Immature natural killer cell (primary cell): Measurements from ENCODE around the gene CTCF. TPM values are rescaled to one million over a fixed set of nuclear protein-coding genes. Genes with fewer than 3 reads are reported as not detected.

Experiments
- DNase-seq, 3 donors: peaks; one replicate each; pipeline ENCODE4 v3.0.0; 2022; ENCODE audit warnings: mixed read lengths in 1 of 3
- H3K27ac Mint-ChIP-seq, 6 donors: one replicate each; pipeline ENCODE4 v1.8.0; 2020; ENCODE audit warnings: mixed read lengths in 6 of 6, mild to moderate bottlenecking in 5 of 6, inconsistent platforms in 4 of 6, moderate library complexity in 3 of 6
- H3K27me3 Mint-ChIP-seq, 3 donors: one replicate each; pipeline ENCODE4 v1.8.0; 2020 to 2021; ENCODE audit warnings: low read depth in 3 of 3, mild to moderate bottlenecking in 3 of 3, mixed read lengths in 3 of 3, moderate library complexity in 3 of 3, inconsistent platforms in 1 of 3
- H3K36me3 Mint-ChIP-seq, 3 donors: one replicate each; pipeline ENCODE4 v1.8.0; 2020; ENCODE audit warnings: mixed read lengths in 3 of 3, inconsistent platforms in 2 of 3, mild to moderate bottlenecking in 2 of 3
- H3K4me1 Mint-ChIP-seq, 2 donors: one replicate each; pipeline ENCODE4 v1.8.0; 2020; ENCODE audit warnings: inconsistent platforms in 2 of 2, mild to moderate bottlenecking in 2 of 2, mixed read lengths in 2 of 2, moderate library complexity in 1 of 2
- H3K4me3 Mint-ChIP-seq, 5 donors: one replicate each; pipeline ENCODE4 v1.8.0; 2020; ENCODE audit warnings: mild to moderate bottlenecking in 5 of 5, mixed read lengths in 5 of 5, inconsistent platforms in 3 of 5, moderate library complexity in 3 of 5
- H3K9me3 Mint-ChIP-seq, 6 donors: one replicate each; pipeline ENCODE4 v1.8.0; 2020; ENCODE audit warnings: mild to moderate bottlenecking in 6 of 6, mixed read lengths in 6 of 6, inconsistent platforms in 4 of 6, moderate library complexity in 3 of 6
- polyA plus RNA-seq, 3 donors: library from polyadenylated mRNA; unstranded; fragments of 300-500 nt; fragmentation: Illumina TruSeq; gene quantifications; one replicate each; pipeline ENCODE4 v1.2.3, GENCODE V29; 2021

The CTCF gene
- polyA plus RNA-seq, 3 donors from 2014 or later: 24.8 to 60.4 (median 28.4) TPM

GRCh38 chr16:67664871-67665270 lies 102.5 kb downstream of the CTCF start:
- peaks cover 6 to 11% (median 7%) of the 10 kb centered on the region in 3 donors for H3K27me3 Mint-ChIP-seq
- H3K4me1 Mint-ChIP-seq: peaks cover 10 to 16% of the 10 kb centered on the region in 2 donors

GRCh38 chr16:67665598-67665997 lies 103.3 kb downstream of the CTCF start:
- peaks cover 0 to 3% (median 0%) of the 10 kb centered on the region in 3 donors for H3K36me3 Mint-ChIP-seq
- peak overlapping the region; percentile 44 to 68 (median 63) for H3K4me3 Mint-ChIP-seq
- no peaks in the 10 kb centered on the region for H3K9me3 Mint-ChIP-seq
- no peak for DNase-seq
- peaks cover 10 to 16% of the 10 kb centered on the region in 2 donors for H3K4me1 Mint-ChIP-seq
- peak overlapping the region in 4 of 6 donors; percentile 21 to 71 (median 46) for H3K27ac Mint-ChIP-seq
- peaks cover 3 to 6% (median 3%) of the 10 kb centered on the region in 3 donors for H3K27me3 Mint-ChIP-seq

More at GRCh38 chr16:67664871-67665270, 102.5 kb downstream of the CTCF start:
- peaks cover 0 to 3% (median 0%) of the 10 kb centered on the region in 3 donors for H3K36me3 Mint-ChIP-seq
- DNase-seq: no peak
- peak overlapping the region in 5 of 6 donors; percentile 37 to 79 (median 61) for H3K27ac Mint-ChIP-seq
- H3K4me3 Mint-ChIP-seq: peak overlapping the region in 3 of 5 donors; percentile 37 to 56 (median 51)
- no peaks in the 10 kb centered on the region for H3K9me3 Mint-ChIP-seq

GRCh38 chr16:67666032-67666551 lies 103.8 kb downstream of the CTCF start:
- Mint-ChIP-seq H3K4me3 (peak overlapping the region; percentile 44 to 68 (median 63)), H3K9me3 (no peaks in the 10 kb centered on the region), H3K27me3 (peaks cover under 1 to 4% (median 2%) of the 10 kb centered on the region in 3 donors), H3K27ac (peak overlapping the region in 1 of 6 donors; percentile 61), H3K36me3 (peaks cover 0 to 3% (median 0%) of the 10 kb centered on the region in 3 donors), H3K4me1 (peaks cover 10 to 15% of the 10 kb centered on the region in 2 donors)
- no peak for DNase-seq

- peaks cover 0 to 2% (median 0%) of the 10 kb centered on the region in 3 donors for H3K27me3 Mint-ChIP-seq
- peaks cover 0 to 3% (median 0%) of the 10 kb centered on the region in 3 donors for H3K36me3 Mint-ChIP-seq
- peak within 1 kb of the TSS; percentile 76 to 87 (median 78) for H3K4me3 Mint-ChIP-seq
- DNase-seq: peak; percentile 78 to 82 (median 80)
- peak within 1 kb of the TSS in 5 of 6 donors; percentile 49 to 81 (median 61) for H3K27ac Mint-ChIP-seq
- H3K4me1 Mint-ChIP-seq: peaks cover 10 to 11% of the 10 kb centered on the region in 2 donors
- no peaks in the 10 kb centered on the region for H3K9me3 Mint-ChIP-seq
These were observed 104.5 kb downstream of the CTCF start, which contains the start of the genes C16orf86 and ENKD1 for GRCh38 chr16:67666559-67667452. TSS of gene C16orf86 (plus strand) at chr16:67666814. CDS start at chr16:67666971, 157 bp downstream. TSS of gene ENKD1 (minus strand) at chr16:67666750. CDS start at chr16:67666442, 308 bp downstream.

GRCh38 chr16:67667453-67667816 lies 105.1 kb downstream of the CTCF start:
- Mint-ChIP-seq H3K36me3 (peaks cover 0 to 3% (median 0%) of the 10 kb centered on the region in 3 donors), H3K9me3 (no peaks in the 10 kb centered on the region), H3K4me3 (peak overlapping the region; percentile 76 to 87 (median 78)), H3K4me1 (peaks cover 10 to 11% of the 10 kb centered on the region in 2 donors), H3K27ac (peak overlapping the region in 2 of 6 donors; percentile 53 to 76), H3K27me3 (peaks cover 0 to 2% (median 0%) of the 10 kb centered on the region in 3 donors)
- DNase-seq: no peak

- peak overlapping the region; percentile 2 to 87 (median 51) for H3K4me3 Mint-ChIP-seq
- peaks cover 10 to 11% of the 10 kb centered on the region in 2 donors for H3K4me1 Mint-ChIP-seq
- peak; percentile 78 to 79 (median 79) for DNase-seq
- H3K36me3 Mint-ChIP-seq: peaks cover 0 to 3% (median 0%) of the 10 kb centered on the region in 3 donors
- H3K27me3 Mint-ChIP-seq: peaks cover 0 to 2% (median 0%) of the 10 kb centered on the region in 3 donors
- peak overlapping the region in 3 of 6 donors; percentile 60 to 76 (median 64) for H3K27ac Mint-ChIP-seq
- H3K9me3 Mint-ChIP-seq: no peaks in the 10 kb centered on the region
These were observed 105.6 kb downstream of the CTCF start for GRCh38 chr16:67667817-67668494.

GRCh38 chr16:67668495-67669157 lies 106.3 kb downstream of the CTCF start:
- DNase-seq: no peak
- Mint-ChIP-seq H3K36me3 (peaks cover 0 to 3% (median 0%) of the 10 kb centered on the region in 3 donors), H3K4me1 (peaks cover 10 to 11% of the 10 kb centered on the region in 2 donors), H3K9me3 (no peaks in the 10 kb centered on the region), H3K27me3 (peaks cover 0 to 2% (median 0%) of the 10 kb centered on the region in 3 donors), H3K4me3 (peak overlapping the region in 2 of 5 donors; percentile 0 to 55), H3K27ac (peak overlapping the region in 2 of 6 donors; percentile 65 to 72)

- H3K27me3 Mint-ChIP-seq: no peaks in the 10 kb centered on the region
- no peak overlapping the region for H3K4me3 Mint-ChIP-seq
- no peaks in the 10 kb centered on the region for H3K9me3 Mint-ChIP-seq
- peak overlapping the region in 1 of 6 donors; percentile 28 for H3K27ac Mint-ChIP-seq
- no peaks in the 10 kb centered on the region for H3K36me3 Mint-ChIP-seq
- H3K4me1 Mint-ChIP-seq: peaks cover 10 to 11% of the 10 kb centered on the region in 2 donors
- no peak for DNase-seq
These were observed 107.3 kb downstream of the CTCF start for GRCh38 chr16:67669499-67670101.

GRCh38 chr16:67672306-67672705 lies 110.0 kb downstream of the CTCF start:
- H3K27ac Mint-ChIP-seq: peak overlapping the region in 1 of 6 donors; percentile 41
- peaks cover 5 to 6% of the 10 kb centered on the region in 2 donors for H3K4me1 Mint-ChIP-seq
- H3K36me3 Mint-ChIP-seq: no peaks in the 10 kb centered on the region
- no peaks in the 10 kb centered on the region for H3K9me3 Mint-ChIP-seq
- no peak overlapping the region for H3K4me3 Mint-ChIP-seq
- no peak for DNase-seq
- peaks cover 0 to 3% (median 0%) of the 10 kb centered on the region in 3 donors for H3K27me3 Mint-ChIP-seq

GRCh38 chr16:67672739-67673662 lies 110.7 kb downstream of the CTCF start:
- Mint-ChIP-seq H3K4me1 (no peaks in the 10 kb centered on the region), H3K9me3 (no peaks in the 10 kb centered on the region), H3K27me3 (peaks cover 0 to 3% (median 0%) of the 10 kb centered on the region in 3 donors), H3K27ac (peak overlapping the region in 2 of 6 donors; percentile 4 to 41), H3K36me3 (no peaks in the 10 kb centered on the region), H3K4me3 (no peak overlapping the region)
- peak in 1 of 3 donors; percentile 30 for DNase-seq

GRCh38 chr16:67673712-67674580 lies 111.6 kb downstream of the CTCF start:
- Mint-ChIP-seq H3K4me3 (no peak overlapping the region), H3K9me3 (no peaks in the 10 kb centered on the region), H3K27ac (peak overlapping the region in 2 of 6 donors; percentile 28 to 40), H3K36me3 (no peaks in the 10 kb centered on the region), H3K27me3 (peaks cover 0 to 3% (median 0%) of the 10 kb centered on the region in 3 donors), H3K4me1 (no peaks in the 10 kb centered on the region)
- DNase-seq: no peak
